DMS79 treated with DMSO at 0.1 percent for 48 hours (cell line): ENCODE measurements around the gene TBL3.
"Not testable (repeated sequence)": the region's sequence is repeated elsewhere in the genome, so short reads cannot be mapped to it uniquely, and the experiment has no call there.

ENCODE experiments used
- DNase-seq: peaks from one replicate; lab custom pipeline; 2025; lab: John Stamatoyannopoulos, UW

Gene TBL3

DNA sequence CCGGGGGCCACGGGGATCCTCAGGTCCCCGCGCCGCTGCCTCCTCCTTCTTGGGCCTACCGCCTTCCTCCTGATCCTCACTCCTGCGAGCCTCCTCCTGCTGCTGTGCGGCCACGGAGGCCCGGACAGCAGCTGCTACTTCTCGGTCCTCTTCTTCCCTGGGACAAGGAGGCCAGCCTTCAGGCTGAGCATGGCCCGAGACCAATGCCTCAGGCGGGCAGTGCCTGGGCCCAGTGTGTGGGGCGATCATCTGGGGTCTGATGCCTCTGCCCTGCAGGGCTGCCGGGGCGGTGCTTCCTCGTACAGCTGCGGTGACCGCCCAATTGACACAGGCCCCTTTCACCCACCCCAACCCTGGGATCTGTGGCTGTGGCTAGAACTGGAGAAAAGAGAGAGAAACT, 29.2 kb downstream of the TBL3 start:
- no peak for DNase-seq

DNA sequence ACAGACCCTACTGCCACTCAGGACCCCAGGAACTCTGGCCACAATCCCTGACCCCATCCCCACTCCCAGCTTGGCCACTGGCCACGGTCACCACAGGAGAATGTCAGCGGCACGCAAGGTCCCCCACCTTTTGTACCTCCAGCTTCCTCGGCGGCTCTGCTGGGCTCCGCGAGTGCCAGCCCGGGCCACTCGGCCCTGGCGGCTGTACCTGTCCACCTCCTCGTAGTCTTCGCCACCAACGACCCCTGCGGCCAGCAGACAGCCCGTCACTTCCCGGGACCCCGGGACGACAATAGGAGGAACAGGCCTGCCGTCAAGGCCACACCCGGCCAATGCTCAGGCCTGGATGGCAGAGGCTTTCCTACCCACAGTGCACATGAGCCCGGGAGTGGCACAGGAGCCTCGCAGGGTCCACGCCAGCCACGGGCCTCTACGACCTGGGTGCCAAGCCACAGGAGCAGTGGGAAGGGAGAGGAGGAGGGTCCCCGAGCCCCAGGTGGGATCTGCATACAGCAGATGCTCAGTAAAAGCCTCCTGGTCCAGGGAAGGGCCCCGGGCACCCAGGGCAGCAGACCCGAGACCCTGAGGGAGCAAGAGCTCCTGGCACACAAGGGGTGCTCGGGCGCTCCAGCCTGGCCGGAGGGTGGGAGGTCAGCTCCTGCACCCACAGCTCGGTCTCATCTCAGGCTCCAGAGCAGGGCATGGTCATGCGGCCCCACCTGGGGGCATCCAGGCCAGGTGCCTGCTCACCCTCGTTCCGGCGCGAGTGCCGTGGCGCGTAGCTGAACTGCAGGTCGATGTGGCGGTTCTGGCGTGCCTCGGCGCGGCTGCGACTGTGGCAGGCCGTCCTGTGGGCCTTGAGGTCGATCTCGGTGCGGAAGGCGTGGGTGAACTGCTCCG, 29.9 kb downstream of the TBL3 start:
- DNase-seq = no peak

DNA sequence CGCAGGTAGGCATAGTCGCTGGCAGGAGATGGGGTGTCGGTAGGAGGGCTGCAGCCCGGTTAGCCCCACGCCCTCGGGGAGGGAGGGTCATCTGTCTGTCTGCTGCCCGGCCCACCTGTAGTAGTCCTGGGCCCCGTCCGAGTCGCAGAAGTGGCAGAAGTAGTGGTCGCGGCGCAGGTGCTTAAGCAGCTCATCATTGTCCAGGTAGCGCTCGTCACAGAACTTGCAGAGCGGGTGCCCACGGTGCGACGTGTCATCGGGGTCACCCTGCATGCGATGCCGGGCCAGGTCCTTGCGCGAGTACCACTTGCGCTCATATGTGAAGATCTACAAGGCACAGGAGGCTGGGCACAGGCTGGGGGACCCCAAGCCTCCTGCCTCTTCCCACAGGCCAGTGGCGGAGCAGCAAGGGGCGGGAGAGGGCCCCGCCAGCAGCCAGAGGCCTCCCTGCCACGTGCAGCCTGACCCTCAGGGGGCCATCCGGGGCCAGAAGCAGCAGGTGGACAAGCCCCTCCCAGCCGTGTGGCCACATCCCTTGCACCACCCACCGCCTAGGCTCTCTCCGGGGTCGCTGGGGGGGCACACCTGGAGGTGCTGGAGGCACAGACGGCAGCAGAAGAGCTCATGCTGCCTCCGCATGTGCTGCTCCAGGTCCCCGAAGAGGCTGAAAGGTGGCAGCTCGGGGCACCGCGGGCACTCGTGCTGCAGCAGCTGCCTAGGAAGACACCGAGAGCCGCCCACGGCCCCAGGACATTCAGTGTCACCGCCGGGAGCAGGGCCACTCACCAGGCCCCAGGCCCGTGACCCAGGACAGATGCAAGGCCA, 30.8 kb downstream of the TBL3 start:
- DNase-seq = no peak

DNA sequence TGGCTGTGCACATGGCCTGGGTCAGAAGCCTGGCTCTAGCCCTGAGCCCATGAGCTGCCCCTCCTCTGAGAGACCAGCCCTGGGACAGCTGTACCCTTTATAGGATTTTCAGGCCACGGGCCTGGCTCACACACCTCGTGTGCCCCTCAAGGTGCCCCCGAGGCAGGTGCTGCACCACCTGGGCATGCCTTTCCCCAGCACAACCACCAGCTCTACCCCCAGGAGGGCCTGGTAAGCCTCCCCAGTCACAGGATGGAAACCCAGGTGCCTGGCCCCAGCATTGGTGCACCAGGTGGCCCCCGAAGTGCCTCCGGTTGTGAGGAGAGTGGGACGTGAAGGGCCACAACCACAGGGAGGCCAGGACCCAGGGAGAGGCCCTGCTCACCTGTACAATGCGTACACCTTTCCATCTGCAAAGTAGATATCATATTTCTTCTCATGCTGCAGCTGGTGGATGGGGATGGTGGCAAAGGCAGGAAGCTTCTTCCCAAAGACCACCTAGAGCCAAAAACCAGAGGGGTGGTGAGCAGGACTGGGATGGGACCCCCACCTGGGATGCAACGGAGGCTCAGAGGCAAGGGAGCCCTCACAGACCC, 31.5 kb downstream of the TBL3 start:
- no peak for DNase-seq

DNA sequence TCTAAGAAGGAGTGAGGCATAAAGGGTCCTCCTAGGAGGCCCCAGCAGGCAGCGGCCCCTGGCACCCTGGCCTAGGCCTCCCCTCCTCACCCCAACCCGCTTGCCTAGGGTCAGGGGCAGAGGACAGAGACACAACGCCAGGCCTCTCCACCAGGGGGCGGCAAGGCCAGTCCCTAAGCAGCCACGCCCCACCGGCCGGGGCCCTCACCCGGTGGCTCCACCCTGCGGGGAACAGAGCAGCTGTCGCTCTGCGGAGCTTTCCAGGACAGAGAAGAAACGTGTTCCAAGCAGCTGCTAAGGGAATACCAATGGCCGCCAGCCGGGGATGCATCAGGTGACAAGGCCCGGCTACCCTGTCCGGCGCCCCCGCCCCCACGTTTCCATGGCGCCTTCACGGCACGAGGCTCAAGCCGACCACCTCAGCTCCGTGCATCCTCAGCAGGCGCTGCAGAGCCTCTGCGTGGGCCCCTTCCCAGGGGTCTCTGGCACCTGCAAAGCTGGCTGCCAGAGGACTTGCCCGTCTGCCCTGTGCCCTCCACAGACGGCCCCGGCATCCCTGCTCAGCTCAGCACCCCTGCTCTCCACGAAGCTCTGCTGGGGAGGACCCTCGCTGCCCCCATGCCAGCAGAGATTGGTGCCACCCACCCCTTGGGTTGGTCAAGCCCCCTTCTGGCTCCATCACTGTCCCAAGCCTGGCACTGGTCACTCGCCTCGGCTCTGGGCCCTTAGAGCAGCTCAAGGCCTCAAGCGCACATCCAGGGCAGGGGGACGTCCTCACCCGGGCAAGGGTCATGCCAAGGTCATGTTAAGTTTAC, 32.2 kb downstream of the TBL3 start:
- peak; percentile 13 for DNase-seq

DNA sequence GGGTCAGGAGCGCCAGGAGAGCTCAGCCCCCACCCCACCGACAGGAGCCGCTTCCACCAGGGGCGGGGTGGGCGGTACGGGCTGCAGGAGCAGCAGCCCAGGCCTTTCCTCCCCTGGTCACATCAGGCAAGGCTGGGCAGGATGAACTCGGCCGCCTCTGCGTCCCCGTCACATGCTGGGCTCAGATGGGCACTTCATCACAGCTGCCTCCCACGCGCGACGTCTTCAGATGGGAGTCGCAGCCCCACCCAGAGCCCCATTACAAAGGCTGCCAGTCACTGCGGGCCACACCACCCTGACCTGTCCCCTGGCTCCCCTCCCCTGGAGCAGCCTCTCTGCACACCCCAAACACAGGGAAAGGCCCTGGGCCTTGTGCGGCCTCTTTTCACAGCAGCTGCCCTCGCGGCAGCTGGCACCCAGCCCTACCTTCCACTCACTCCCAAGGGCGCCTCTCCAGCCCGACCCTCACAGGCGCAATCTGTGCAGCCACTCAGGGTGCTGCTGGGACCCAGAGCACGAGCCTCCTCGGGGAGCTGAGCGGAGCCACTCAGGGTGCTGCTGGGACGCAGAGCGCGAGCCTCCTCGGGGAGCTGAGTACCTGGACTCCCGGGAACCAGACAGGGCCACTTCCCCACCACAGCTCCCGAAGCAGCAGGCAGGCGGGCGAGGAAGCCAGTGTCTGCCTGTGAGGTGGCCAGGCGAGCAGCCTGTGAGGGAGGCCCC, 33.1 kb downstream of the TBL3 start:
- DNase-seq = no peak

DNA sequence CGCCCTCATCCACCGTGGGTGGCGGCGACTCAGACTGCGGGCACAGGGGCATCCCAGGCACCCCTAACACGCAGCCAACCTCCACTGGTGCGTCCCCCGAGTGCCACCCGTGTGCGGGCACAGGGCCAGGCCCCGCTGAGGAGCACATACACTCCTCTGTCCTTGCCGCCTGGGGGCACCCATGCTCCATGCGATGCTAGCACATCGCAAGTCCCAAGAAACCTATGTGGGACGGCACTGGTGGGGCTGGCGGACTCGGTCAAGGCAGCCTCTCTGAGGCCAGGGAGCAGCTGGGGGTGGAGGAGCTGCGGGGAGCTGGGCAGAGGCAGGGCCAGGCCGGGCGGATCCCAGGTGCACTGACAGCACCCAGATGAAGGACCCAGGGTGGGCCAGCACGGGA, 33.8 kb downstream of the TBL3 start:
- DNase-seq = peak; percentile 29

DNA sequence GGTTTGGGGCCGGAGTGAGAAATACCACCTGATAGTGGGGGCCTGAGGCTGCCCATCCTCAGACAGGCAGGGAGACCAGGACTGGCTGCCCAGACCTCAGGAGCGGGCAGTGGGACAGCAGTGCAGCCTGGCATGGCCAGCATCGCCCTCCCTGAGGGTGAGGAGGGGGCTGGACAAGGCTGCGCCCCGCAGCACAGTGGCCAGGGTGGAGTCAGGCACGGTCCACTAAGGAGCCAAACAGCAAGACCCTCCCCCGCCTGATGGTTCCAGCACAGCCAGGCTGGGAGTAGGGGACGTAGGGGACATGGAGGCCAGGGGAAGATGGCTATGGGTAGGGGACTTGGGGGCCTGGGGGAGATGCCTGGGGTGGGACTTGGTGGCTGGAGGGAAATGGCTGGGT, 34.5 kb downstream of the TBL3 start:
- DNase-seq = no peak

DNA sequence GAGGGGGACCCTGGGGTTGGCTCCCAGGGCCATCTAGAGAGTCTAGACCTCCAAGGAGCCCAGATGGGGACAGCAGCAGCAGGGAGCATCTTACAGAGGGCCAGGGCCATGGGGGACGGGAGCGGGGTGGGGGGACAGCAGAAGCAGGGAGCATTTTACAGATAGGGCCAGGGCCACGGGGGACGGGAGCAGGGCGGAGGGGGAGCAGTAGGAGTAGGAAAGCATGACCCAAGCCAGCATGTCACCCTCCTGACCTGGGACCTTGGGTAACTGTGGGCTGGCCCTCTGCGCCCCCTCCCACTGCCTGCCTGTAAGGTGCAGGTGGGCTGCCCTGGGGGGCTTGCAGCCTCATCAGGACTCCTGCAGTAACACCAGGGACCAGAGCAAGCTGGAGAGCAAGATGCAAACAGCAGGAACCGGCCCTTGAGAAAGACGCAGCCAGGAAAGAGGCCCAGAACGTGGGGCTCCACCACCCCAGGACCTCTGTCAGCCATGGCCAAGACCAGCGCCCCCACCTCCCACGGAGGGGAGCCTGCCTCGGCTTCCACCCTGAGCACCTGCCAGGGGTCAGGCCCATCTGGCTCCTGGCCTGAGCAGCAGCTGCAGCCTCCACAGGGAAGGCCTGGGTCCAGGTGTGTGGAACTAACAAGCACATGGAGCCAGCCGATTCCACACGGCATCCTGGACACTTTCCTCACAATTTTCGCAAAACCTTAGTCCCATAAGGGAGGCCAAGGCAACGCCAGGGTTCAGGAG, 35.4 kb downstream of the TBL3 start:
- no peak for DNase-seq

DNA sequence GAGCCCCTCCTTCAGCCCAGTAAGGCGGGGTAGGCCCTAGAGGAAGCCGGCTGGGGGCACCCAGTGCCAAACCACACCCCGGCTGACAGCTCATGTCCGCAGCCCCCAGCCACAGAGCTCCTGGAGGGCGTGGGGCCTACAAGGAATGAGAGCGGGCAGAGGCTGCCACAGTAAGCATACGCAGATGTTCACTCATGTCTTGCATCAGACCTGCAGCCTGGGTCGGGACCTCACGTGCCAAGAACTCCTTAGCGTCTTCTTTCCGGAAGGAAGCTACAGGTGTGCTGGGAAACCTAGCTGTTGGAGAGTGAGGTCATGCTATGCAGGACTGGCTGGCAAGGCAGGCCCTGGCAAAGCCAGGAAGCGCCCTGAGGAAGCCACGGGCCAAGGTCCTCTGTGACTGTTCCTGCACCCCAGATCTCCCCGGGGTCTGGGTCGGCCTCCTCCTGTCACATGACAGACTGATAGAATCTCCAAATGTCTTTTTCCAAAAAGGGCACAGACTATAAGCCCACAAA, 36.2 kb downstream of the TBL3 start:
- no peak for DNase-seq

DNA sequence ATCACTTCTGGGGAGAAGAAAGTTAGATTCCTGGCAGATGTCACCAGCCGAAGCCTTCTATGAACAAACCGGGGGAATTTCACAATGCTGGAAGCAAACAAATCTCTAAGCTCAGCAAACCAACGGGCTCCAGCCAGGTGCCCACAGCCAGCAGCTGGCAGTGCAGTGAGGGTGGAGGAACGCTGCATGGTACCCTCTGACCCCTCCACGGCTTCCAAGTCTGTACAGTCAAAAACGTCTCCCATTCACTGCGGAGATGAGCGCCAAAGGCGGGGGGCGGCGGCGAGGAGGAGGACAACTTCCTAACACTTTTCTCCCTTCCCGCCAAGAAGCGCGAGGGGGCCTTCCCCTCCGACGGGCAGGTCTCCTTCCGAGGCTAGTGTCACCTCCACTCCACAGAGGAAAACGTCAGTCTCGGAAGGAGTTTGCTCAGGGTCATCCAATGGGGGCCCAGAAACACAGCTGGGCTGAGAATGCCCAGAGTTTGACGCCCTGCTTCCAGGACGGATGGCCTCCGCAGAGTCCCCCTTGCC, 36.8 kb downstream of the TBL3 start:
- DNase-seq = no peak

DNA sequence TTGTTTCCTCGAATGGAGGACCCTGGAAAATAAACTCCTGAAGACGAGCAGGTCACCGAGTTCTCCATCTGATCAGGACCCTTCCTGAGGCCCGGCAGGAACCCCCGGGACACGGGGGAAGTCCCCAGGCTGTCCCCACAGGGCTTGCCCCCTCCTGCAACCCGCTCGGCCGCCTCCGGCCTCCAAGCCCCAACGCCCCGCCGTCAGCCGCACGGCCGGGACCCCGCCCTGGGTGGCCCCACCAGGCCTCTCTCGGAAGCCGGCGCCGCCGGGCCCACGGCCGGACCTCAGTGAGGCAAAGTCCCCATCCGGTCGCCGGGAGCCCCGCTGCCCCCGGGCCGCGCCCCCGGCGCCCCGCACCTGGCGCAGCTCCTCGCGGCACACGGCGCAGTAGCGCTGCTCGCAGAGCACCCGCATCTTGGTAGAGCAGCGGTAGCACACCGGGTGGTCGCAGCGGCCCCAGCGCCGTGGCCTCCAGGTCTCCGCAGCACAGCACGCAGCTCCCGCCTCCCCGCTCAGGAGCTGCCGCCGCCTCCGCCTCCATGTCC, 37.4 kb downstream of the TBL3 start:
- no peak for DNase-seq

DNA sequence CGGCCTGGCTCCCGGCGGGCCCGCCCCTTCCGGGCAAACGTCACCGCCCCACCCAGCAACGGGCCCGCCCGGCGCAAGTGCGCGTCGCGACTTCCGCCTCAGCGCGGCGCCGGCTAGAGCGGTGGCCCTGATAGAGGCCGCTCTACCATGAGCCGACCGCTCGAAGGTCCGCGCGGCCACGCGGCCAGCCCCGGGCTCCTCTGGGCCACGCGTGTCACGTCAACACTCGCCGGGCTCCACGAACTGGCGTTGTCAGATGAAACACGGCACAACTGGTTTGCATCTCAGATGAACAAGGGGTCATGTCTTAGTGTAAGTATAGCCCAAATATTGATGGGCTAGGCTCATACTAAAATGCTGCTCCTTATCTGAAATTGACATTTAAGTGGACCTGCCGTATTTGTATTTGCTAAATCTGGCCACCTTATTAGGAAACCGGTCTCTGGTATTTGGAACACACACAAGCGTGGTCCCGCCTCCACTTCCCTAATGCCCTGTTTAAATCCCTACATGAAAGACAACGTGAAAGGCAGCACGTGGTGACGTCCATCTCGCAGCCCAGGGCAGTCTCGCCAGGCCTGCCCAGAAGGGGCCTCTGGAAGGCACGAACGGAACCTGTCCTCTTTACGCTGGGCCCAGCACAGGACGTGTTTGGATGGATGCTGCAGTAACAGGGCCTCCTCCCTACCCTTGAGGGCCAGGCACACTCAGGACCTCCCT, 38.1 kb downstream of the TBL3 start, which contains the start of gene ZNF598:
Gene ZNF598, minus strand, starts transcription at position 31 of the 720 bp plus-strand sequence.
- DNase-seq = peak; percentile 58

DNA sequence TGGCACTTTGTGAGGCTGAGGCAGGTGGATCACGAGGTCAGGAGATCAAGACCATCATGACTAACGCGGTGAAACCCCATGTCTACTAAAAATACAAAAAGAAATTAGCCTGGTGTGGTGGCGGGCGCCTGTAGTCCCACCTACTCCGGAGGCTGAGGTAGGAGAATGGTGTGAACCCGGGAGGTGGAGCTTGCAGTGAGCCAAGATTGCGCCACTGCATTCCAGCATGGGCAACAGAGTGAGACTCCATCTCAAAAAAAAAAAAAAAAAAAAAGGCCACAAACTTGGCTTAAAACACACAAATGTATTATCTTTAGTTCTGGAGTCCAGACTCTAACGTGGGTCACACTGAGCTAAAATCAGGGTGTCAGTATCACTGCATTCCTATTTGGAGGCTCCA, 39.9 kb downstream of the TBL3 start:
- not testable (repeated sequence) for DNase-seq

DNA sequence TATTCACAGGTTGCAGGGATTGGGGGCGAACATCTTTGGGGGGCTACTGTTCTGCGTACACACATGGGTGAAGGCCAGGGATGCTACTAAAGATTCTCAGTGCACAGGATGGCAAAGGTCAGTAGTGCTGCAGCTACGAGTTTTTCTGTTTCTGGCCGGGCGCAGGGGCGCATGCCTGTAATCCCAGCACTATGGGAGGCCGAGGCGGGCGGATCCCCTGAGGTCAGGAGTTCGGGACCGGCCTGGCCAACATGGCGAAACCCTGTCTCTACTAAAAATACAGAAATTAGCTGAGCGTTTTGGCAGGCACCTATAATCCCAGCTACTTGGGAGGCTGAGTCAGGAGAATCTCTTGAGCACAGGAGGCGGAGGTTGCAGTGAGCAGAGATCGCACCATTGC, 41.7 kb downstream of the TBL3 start:
- no peak for DNase-seq

DNA sequence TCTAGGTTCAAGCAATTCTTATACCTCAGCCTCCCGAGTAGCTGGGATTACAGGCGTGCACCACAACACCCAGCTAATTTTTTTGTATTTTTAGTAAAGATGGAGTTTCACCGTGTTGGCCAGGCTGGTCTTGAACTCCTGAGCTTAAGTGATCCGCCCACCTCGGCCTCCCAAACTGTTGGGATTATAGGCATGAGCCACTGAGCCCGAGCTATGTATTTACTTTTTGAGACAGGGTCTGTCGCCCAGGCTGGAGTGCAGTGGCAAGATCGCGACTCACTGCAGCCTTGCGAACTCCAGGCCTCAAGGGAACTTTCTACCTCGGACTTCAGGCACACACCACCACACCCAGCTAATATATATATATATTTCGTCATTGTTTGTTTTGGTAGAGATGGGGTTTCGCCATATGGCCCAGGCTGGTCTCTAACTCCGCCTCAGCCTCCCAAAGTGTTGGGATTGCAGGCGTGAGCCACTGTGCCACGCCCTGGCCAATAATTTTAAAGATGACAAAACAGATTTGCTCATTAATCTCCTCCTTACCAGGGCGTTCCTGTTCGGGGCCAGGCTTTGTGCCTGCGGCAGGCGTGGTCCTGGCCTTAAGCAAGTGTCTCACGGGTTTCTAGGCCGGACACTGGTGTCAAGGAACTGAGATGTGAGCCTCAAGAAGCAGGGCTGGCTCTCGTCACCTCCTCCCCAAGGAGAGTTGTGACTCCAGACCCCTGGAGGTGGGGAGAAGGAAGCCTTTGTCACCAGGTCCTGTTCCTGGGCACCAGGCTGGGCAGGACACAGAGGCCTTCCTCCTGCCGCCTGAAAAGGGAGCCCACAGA, 43.5 kb downstream of the TBL3 start:
- no peak for DNase-seq

DNA sequence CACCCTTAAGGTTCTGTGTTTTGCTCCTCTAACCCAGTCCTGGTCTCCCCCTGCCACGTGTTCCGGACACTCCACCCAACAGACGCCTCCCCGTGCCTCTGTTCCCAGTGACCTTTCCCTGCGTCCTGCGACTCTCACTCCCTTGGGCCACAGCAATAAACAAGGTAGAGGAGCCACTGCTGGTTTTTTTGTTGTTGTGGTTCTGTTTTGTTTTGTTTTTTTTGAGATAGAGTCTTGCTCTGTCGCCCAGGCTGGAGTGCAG, 44.0 kb downstream of the TBL3 start:
- no peak for DNase-seq

DNA sequence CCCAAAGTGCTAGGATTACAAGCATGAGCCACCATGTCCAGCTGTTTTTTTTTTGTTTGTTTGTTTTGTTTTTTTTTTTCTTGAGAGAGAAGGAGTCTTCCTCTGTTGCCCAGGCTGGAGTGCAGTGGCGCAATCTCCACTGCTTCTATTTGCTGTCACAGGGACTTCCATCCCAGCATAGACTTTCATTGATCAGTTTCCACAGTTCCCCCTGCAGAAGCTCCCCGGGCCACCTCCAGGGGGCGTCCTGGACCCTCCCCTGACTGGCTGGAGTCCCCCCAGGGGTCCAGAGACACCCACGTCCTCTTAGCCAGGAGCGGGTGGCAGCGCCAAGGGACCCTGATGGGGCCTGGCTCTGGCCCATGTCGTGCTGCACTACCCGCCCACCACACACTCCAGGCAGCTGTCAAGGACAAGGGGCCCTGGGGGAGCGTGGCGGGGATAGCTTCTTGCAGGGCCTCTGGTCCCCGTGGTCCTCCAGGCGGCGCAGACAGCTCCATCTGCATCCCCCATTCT, 44.6 kb downstream of the TBL3 start:
- DNase-seq = no peak
